ENCODE results near the gene GOLPH3.
"Not testable (repeated sequence)": the region's sequence is repeated elsewhere in the genome, so short reads cannot be mapped to it uniquely, and the experiment has no call there.

Gene GOLPH3

DNA sequence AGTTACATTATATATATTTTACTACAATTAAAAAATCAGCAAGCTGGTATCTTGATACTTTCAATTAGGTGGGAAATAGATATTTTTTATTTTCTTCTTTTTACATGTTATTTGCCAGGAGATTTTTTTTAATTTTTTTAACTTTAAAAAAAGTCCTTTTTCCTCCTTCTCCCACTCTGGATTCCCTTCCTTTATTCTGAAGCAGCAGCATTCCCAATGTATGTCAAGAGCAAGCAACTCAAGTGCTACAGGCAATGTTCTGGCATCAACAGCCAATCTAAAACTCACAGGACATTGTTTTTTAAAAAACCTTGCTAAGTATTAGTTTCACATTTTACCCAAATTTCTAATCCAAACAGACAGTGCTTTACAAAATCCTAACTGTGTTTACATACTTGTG is 41.4 kb downstream of the GOLPH3 start:
- DNase-seq = no peak

DNA sequence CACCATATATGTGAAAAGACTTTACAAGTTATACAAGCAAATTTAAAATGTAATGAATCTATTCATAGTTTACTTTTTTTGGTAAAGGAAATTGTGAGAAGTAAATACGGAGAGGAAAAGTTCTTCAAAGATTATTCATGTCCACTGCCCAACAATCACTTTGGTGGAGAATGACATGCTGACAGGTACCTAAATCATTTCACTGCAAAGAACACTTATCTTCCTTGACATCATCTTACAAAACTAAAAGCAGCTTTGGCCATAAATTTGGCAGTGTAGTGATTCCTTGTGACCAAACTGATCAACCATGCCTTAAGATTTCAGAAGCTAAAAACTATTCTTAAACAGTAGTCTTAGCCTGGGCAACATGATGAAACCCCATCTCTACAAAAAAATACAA is 42.5 kb downstream of the GOLPH3 start:
- DNase-seq = no peak

DNA sequence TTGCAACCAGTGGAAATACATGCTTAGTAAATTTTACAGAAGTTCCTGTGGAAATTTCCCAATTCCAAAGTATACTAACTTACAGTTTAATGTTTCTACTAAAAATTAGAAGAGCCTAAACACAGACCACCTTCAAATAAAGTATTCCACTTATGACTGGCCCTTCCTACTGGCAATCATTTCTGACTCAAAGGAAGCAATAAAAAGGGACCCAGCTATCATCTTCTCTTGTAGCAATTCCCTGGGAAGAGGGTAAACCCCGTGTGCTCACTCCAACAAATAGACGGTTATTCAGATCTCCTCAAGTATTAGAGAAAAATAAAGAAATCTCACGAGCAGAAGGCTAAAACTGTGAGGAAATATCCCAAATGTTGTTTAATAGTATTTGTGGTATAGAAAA is 43.3 kb downstream of the GOLPH3 start:
- DNase-seq = no peak

DNA sequence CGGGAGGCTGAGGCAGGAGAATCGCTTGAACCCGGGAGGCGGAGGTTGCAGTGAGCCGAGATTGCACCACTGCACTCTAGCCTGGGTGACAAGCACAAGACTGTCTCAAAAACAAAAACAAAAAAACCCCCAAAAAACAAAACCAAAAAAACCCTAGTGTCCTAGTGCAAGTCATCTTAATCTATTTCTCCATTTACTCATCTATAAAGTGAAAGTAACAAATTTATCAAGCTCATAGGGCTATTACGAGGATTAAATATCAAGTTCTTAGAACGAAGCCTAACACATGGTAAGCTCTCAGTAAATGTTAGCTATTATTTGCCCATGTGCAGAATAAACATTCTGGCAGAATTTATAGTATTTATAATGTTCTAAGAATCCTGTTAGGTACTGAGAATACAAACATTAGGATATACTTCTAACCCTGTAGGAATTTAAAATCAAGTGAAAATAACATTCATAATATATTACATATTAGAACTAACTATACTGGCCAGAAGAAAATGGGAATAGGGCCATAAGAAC is 45.0 kb downstream of the GOLPH3 start:
- DNase-seq = no peak

- no peak for DNase-seq
These were observed 46.4 kb downstream of the GOLPH3 start for GRCh38 chr5:32127711-32128110.

DNA sequence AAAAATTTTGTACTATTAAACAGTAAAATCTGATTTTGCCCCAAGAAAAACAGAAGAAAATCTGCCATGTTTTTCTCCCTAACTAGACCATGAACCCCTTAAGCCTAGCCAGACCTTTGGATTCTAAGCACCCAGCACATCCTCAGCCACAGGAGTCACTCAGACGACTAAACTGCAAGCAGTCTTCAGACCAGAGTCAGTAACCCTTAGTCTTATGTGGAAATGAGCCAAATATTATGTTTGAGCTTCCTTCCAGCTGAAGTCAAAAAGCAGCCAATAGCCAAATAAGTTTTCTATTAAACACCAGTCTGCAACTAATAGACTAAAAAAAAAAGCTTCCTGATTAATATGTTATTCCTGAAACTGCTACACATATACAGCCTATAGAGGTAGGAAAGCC is 47.4 kb downstream of the GOLPH3 start:
- no peak for DNase-seq

GRCh38 chr5:32123889-32124676 is 50.0 kb downstream of the GOLPH3 start:
- DNase-seq = no peak

DNA sequence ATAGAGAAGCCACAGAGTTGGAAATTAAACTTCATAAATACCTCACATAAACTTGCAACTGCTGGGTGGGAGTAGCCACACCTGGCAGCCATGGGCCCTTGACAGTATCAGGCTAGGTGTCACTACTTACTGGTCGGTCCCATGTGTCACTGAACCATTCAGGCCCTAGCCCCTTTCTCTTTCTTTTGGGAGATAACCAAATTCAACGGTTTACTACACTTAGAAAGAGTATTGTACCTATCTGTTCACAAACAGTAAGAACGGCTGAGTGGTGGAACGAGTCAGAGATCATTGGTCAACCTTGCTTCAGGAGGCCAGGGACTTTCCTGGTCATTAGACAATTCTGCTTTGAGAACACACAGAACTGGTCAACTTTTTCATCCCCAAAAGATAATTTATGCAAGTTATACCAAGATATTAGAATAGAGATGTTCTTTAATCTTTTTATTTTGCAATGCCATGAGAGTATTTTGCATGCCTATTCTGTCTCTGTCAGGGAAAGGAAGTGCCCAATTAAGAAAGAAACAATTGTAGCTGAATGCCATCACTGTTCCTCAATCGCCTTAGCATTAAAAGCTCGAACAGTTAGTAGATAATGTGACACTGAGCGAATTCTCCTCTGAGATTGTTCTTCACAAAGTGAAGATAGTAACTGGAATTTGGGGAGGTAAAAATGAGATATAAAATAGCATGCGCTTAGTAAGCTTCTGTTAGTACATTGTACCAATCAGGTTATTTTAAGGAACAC is 50.9 kb downstream of the GOLPH3 start:
- DNase-seq = no peak

DNA sequence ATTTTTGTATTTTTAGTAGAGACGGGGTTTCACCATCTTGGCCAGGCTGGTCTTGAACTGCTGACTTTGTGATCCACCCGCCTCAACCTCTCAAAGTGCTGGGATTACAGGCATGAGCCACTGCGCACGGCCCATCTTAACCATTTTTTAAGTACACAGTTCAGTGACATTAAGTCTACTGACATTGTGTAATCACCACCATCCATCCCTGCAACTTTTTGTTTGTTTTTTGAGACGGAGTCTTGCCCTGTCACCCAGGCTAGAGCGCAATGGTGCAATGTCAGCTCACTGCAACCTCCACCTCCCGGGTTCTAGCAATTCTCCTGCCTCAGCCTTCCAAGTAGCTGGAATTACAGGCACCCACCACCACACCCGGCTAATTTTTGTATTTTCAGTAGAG is 55.2 kb downstream of the GOLPH3 start:
- DNase-seq = not testable (repeated sequence)

GRCh38 chr5:32116574-32117313 is 57.4 kb downstream of the GOLPH3 start:
- no peak for DNase-seq

DNA sequence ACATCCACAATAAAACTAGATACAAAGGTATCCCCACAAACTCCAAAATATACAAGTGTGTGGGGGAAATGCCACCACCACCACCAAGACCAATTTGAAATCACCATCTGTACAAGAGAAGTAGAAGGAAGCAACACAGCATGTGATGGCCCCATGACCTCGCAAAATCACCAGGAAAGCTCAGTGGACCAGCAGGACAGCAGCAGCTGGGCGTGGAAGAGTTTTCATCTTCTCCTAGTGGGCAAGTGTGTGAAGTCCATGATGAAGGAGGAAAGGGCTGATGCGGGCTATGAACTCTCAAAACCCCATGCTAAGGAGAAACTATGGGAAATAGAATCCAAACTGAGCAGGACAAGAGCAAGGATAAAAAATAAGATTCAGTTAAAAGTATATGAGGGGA is 58.1 kb downstream of the GOLPH3 start:
- no peak for DNase-seq

DNA sequence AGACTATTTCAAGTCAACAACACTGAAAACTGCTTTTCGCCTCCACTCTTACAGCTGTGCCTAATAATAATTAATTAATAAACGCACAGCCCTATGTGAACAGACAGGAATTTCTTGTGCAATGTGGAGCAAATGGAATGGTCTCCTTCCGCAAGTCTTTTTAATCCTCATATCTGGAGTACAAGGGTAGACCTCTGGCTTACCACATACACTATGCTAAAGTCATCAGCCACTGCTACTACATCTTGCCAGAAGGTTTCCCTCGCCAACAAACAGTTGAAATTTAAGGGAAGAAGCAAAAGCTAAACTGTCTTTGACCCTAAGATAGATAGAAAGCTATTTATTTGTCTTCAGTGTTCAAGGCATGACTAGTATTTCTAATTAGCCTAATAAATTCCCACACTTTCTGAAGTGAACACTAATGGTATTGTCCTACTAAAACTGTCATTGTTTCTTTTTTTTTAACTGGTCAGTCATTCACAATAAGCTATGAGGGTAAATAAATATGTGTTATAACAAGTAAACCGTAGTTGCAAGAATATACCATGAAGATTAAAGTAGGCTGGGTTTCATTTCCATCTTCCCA is 63.9 kb downstream of the GOLPH3 start:
- no peak for DNase-seq

GRCh38 chr5:32109236-32109635 is 64.9 kb downstream of the GOLPH3 start:
- DNase-seq = no peak

- DNase-seq = no peak
These were observed 66.0 kb downstream of the GOLPH3 start for GRCh38 chr5:32108167-32108566.

- DNase-seq = no peak
These were observed 66.8 kb downstream of the GOLPH3 start for GRCh38 chr5:32107291-32107690.

DNA sequence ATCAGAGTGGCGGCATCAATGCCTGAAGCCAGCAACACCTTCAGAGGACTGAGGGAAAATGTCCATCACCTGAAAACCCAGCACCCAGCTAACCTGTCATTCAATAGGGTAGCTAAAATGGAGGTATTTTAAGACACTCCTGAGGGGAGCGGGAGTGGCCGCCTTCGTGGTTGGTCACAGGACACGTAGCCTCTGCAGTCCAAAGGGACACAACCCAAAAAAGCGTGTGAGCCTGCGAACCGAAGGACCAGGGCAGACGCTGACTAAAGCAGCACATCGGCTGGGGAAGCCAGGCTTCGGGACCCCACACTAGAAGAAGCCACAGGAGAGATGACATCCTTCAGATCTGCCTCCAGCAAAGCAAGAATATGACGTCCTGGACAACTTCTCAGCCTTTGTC is 70.6 kb downstream of the GOLPH3 start:
- no peak for DNase-seq

- no peak for DNase-seq
These were observed 71.7 kb downstream of the GOLPH3 start for GRCh38 chr5:32102254-32102986.

DNA sequence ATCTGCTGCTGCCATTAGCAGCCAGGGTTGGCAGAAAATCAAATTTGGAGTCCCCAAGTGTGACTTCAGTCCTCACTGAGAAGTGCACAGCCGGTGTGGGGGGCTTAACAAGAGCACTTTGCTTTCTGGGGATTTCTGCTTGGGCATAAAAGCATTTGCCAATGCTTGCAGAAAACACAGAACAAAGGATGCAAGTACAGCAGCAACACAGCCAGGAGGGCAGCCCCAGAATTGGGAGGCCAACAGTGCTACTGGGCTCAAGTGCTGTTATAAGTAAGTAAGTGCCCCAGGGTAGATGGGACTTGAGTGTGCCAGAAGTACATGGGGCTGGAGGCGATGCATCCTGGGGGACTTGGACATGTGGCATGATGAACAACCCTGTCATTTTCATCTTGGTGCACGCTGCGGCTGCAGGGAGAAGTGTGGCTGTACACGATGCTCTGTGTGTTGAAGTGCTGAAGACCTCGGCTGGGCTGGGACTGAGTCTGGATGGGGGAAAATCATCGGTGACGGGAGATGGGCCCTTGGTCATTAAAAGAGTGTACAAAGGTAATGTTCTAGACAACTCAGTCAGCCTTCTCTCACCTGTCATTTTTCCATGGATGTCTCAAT is 73.3 kb downstream of the GOLPH3 start:
- no peak for DNase-seq

- DNase-seq = no peak
These were observed 73.9 kb downstream of the GOLPH3 start for GRCh38 chr5:32100230-32100629.

- no peak for DNase-seq
These were observed 74.6 kb downstream of the GOLPH3 start for GRCh38 chr5:32099486-32100035.

DNA sequence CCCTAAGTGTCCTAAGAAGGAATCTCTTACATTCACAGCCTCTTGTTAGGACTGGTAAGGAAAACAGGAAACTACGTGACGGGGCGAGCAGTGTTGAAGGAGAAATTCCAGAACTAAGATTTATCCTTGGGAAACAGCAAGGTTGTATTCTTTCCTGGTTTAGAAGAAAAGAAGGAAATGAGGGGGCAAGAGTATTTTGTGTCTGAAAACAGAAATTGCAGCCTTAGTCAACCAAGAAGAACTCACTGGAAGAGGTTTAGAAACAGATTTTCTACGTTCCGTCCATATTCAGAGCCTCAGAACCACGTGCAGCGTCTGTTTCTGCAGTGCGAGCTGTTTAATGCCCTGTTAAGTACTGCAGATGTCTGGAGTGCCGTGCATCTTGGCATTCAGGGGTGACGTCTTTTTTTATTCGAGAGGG is 75.2 kb downstream of the GOLPH3 start:
- no peak for DNase-seq

- no peak for DNase-seq
These were observed 75.8 kb downstream of the GOLPH3 start for GRCh38 chr5:32098291-32098690.

All from effector CD8-positive, alpha-beta T cell (primary cell).